Measurements from ENCODE around the gene ARHGEF5. TPM values are rescaled to one million over a fixed set of nuclear protein-coding genes. Genes with fewer than 3 reads are reported as not detected.

The ARHGEF5 gene
- total and polyA plus RNA-seq, 9 of the 15 experiments (the other 6 are each of a cell fraction or from before 2014, with no cell fraction given) = 0.03 to 0.49 (median 0.10) TPM; not detected in 1

DNA sequence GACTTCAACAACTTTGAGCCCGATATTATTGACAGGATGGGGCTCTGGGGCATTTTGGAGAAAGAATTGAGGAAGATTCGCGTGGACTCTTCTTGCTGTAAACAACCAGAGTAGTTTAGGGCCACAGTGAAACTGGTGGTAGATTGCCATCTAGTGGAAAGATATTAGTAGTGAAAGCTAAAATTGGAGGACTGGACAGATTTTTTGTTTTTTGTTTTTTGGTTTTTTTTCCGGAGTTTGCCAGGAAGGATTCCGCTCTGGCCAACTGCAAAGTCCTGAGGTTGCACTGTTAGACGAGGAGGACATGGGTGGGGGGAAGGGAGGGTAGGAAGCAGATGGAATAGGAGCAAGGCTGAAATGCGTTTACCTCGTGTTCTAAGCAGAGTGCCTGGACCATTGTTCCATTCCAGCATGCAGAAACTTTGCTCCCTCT lies 36.6 kb downstream of the ARHGEF5 start (continued):
- peak; percentile 68 for TF ChIP-seq SMC3 (conservative IDR thresholded peaks at IDR 0.05; ENCODE audit: insufficient read depth, low read depth, low read length)
- TF ChIP-seq SMAD1 (IDR thresholded peaks at IDR 0.05; ENCODE audit: low read depth, low read length, partially characterized antibody) = no peak
- TF ChIP-seq ZNF507 (tag; conservative IDR thresholded peaks at IDR 0.05) = no peak
- no peak for TF ChIP-seq EWSR1 (IDR thresholded peaks at IDR 0.05; ENCODE audit: borderline replicate concordance, low read depth, partially characterized antibody)
- TF ChIP-seq, protein P1, sequence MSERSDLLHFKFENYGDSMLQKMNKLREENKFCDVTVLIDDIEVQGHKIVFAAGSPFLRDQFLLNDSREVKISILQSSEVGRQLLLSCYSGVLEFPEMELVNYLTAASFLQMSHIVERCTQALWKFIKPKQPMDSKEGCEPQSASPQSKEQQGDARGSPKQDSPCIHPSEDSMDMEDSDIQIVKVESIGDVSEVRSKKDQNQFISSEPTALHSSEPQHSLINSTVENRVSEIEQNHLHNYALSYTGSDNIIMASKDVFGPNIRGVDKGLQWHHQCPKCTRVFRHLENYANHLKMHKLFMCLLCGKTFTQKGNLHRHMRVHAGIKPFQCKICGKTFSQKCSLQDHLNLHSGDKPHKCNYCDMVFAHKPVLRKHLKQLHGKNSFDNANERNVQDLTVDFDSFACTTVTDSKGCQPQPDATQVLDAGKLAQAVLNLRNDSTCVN (CRISPR knock-in tag; IDR thresholded peaks at IDR 0.05) = no peak
- peak; percentile 93 to 94 for TF ChIP-seq FOXK2 (conservative IDR thresholded peaks at IDR 0.05 in 1 of 2, IDR thresholded peaks at IDR 0.05 in 1 of 2; ENCODE audit: low read depth in 2 of 2)
- TF ChIP-seq KLF1 (tag; IDR thresholded peaks at IDR 0.05) = no peak
- TF ChIP-seq, protein P2, sequence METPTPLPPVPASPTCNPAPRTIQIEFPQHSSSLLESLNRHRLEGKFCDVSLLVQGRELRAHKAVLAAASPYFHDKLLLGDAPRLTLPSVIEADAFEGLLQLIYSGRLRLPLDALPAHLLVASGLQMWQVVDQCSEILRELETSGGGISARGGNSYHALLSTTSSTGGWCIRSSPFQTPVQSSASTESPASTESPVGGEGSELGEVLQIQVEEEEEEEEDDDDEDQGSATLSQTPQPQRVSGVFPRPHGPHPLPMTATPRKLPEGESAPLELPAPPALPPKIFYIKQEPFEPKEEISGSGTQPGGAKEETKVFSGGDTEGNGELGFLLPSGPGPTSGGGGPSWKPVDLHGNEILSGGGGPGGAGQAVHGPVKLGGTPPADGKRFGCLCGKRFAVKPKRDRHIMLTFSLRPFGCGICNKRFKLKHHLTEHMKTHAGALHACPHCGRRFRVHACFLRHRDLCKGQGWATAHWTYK (CRISPR knock-in tag; IDR thresholded peaks at IDR 0.05) = no peak
- TF ChIP-seq KLF16 (IDR thresholded peaks at IDR 0.05) = peak; percentile 22; the same call in 1 of the 2 replicates
- no peak for TF ChIP-seq PCBP1 (IDR thresholded peaks at IDR 0.05; ENCODE audit: low read depth, low read length, poor library complexity, severe bottlenecking)
